Cerebellar nuclear complex (tissue), 1 donor: ENCODE data around the gene FADS2.

Source experiments
- DNase-seq, 2 experiments: peaks; one replicate each; lab custom pipeline; 2025; lab: John Stamatoyannopoulos, UW

Gene FADS2

DNA sequence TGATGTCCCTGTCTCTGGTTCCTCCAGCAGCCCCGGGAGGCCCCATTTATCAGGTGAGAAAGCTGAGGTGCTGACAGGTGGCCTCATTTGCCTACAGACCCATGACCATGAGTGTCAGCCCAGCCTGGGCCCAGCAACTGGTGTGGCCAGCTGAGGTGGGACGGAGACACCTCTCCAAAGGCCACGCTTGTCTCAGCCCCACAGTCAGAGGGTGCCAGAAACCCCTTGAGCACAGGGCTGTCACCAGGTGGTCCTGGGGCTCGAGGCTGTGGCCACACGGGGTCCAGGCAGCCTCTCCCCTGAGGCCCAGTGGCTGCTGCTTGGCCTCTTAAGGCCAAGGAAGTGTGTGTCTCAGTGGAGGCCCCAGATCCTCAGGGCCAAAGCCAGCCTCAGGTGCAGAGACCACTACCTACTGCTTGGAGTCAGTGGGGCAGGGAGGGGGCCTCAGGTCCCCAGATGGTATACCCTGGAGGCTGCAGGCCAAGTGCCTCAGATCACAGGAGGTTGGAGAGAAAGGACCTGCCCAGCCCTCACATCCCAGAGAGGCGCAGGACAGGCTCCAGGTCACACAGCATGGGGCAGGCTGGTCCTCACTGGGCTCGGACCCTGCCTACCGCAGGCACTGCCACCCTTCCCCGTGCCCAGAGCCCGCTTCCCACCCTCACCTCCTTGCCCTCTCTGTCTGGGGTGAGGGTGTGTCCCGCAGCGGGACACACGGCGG, 77.9 kb downstream of the FADS2 start:
- DNase-seq = no peak

DNA sequence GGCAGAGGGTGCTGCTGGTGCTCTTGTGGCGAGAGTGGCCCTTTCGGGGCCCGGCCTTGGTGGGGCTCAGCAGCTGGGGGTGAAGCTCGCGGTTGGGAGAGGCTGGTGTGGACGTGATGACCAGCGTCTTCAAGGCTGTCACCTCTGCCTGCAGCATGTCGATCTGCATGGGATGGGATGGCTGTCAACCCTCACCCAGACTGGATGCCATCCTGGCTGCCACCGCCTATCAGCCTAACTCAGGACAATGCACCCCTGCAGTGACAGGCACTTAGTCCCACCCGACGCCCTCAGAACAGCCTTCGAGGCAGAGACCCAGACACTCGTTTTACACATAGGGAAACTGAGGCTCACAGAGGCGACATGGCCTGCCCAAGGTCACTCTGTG, 78.4 kb downstream of the FADS2 start:
- no peak for DNase-seq

DNA sequence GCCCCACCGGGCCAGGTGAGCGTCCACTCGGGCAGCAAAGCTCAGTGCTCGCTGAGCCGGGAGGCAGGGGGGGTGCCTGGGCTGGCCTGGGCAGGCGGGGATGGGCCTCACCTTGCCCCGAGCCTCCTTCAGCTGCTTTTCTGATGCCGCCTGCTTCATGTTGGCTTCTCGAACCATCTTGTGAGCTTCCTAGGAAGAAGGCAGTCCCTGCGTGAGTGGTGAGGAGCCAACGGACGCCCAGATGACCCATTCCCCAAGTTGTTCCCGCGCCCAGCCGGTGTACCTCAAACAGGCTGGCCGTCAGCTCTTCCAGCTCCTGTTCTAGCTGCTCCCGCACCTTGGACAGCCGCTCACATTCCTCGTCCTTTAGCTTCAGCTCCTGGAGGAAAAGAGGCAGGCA, 79.2 kb downstream of the FADS2 start:
- DNase-seq = no peak

DNA sequence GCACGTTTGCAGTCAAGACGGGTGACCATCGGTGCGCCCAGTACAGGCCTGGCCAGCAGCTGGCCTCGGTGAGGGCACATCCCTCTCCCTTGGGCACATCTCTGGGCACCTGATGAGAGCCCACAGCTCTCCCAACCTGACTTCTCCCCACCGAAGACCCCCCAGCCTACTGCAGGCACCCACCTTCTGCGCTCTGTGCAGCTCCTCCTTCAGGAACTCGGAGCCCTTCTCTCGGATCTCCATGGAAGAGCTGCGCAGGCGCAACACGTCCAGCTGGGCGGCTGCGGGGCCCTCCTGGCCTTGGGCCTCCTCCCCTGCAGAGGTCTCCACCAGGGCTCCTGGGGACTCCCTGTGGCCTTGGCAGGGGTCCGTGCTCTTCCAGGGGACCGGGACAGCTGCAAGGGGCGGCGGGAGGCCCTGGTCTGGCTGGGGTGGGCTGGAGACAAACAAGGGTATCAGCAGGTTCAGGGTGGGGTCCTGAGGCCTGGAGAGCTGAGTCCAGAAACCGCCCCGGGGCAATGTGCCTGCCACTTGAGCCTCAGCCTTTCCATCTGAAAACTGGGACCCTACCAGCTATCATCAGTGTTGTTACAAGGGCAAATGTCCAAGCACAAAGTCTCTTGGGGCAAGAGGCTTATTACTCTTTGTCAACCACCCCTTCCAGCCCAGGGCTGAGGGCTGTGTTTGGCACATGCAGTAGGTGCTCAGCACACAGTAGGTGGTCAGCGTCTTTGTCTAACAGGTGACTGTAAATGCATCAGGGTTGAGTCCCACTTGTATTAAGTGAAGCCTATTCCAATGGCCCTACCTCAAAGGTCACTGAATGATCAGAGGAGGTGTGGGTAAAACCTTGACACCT, 80.0 kb downstream of the FADS2 start:
- no peak for DNase-seq

DNA sequence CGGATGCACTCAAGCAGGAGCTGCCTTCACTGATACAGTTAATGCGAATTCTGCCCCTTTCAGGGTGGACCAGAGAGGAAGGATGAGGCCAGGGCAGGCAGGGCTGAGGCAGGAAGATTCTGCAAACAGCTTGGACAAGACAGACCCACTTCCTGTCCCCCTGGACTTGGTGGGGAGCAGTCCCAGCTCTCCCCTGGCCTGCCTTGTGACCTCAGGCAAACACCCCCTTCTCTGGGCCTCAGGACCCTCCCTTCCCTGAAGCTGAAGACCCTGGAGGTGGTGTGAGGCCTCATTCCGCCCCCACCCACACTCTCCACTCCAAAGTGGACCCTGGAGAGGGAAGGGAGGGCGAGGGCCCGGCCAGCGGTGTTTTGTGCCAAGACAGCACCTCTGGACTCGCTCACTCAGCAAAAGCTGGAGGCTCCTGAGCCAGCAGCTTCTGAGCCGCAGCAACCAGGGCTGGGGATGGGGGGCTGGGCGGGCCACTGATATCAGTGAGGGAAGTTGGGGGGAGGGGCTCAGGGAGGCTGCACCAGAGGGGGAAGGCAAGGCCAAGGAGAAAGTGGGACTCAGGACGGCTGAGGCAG, 80.7 kb downstream of the FADS2 start:
- DNase-seq = no peak

DNA sequence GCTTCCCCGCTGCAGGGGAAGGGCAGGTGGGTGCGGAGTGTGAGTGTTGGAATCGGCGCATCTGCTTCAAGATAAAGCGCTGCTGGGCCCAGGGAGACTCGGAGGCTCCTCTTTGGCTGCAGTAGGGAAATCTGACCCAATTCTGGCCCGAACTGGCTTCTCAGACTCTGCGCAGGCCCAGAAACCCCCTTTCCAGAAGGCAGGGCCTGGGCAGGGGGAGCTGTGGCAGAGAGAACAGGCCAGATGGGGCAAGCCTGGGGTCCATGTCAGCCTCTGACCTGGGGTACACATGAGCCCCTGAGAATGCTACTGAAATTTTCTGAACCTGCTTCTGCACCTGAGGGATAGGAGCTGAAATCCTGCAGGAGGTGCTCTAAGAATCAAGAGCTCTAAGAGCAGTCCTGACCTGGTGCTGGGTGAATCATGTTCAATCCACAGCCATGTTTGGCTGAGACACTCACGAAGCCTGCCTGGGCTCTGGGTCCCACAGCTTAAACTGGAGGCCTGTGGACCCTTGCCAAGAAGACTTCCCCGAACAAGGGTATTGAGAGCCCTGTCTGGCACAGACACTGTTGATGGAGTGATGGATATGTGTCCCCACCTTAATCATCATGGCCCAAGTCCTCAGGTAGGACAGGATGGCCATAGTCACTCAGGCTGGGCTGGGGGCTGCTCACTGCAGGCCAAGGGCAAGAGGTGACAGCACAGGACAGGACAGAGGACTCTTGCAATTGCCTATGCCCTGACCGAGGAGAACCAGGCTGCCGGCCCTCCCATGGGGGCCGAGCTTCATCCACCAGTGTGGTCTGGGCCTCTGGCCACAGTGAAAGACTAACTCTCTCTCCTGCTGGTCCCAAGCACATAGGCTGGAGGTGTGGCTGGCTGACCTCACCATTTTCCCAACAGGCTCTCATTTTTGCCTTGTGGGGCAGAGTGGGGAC, 82.4 kb downstream of the FADS2 start:
- no peak for DNase-seq

DNA sequence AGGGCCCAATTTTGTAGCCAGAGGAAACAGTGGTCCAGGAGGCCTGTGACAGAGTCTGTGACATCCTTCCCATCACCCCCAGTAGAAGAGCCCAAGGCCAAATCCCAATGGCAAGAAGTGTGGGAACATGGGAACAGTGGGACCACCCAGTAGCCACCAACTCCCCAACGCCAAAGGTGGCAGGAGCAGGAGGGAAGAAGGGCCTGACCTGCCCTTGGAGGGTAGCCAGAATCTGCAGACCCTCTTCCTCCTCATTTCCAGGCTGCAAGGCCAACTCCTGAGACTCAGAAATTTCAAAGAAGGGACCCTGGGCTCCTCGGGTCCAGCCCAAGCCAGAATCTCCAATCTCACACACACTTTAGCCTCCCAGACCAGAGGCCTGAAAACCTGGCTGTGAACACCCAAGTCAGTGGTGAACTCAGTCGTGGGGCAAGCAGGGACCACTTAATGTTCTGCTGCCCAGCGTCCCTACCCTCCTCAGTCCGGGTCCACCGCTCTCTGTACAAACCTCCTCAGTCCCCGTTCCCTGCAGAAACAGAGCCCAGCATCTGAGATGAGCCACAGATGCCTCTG, 83.1 kb downstream of the FADS2 start:
- DNase-seq = no peak

DNA sequence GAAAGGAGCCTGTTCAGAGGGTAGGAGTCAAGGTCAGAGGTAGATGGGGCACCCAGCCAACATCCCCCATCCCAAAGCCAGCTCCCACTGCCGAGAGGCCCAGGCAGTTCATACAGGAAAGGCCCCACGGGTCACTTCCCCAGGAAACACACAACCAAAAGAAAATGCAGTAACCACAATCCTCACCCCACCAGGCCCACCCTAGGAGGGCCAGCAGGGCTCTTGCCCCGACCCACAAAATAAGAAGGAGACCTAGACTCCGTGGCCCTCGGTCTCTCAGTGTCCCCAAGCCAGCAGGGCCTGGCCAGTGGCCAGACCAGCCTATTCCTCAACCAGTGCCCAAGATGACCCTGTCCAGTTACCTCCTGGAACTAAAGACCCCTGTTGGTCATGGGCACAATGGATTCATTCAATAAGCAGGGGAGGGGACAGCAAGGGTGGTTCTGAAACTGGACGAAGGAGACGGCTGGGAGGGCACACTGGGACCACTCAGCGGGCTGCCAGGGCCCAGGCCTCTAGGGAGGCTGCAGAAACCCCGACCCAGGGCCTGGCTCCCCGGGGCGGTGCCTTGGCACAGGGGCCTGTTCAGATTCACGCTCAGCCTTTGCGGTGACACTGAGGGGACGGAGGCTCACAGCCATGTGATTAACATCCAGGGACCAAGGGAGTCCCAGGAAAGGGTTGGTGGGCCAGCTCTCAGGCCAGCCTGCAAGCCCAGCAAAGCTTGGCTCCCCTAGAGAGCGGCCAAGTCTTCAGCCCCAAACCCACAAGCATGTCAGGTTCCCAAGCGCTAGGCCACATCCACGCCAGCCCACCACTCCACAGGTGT, 83.8 kb downstream of the FADS2 start:
- no peak for DNase-seq

DNA sequence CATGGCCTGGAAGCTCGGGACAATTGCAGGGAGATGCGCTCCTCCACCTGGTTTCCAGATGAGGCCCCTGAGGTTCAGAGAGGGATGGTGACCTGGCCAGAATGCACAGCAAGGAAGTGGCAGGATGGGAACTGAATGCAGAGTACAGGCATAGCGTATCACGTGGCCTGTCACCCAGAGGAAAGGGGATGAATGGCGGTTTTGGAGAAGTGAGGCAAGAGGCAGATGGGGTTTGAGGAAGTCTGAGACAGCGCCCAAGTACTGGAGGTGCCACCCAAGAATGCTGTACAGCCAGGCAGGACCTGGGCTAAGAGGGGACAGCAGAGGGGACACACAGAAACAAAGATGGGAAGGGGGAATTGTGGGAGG, 84.4 kb downstream of the FADS2 start:
- no peak for DNase-seq

DNA sequence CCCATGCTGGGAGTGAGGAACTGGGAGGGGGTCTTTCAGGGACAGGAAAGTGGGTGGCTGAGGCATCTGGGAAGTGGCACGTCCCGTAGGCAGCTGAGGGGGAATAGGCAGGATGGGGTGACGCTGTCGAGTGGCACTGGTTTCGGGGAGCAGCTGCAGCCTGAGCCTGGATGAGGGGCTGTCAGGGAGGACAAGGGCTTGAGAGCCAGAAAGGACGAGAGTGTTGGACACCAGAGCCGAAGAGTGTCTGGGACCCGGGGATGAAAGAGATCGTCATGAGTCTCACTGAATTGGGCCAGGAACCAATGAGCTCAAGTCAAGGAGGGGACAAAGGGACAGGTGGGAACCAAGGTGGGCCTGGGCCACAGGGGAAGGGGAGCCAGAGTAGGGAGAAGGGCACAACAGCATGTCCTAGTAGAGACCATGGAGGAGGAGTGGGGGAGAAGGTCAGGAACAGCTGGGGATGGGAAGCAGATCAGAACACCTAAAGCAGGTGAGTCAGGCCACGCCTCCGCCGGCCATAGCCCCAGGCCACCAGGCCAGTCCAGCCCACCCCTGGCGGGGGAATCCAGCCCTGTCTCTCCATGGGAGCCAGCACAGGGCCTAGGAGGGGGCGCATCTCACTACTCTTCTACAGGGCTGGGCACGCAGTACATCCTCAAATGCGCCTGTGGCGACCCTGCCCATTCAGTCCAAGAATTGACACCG, 85.0 kb downstream of the FADS2 start:
- DNase-seq = no peak

DNA sequence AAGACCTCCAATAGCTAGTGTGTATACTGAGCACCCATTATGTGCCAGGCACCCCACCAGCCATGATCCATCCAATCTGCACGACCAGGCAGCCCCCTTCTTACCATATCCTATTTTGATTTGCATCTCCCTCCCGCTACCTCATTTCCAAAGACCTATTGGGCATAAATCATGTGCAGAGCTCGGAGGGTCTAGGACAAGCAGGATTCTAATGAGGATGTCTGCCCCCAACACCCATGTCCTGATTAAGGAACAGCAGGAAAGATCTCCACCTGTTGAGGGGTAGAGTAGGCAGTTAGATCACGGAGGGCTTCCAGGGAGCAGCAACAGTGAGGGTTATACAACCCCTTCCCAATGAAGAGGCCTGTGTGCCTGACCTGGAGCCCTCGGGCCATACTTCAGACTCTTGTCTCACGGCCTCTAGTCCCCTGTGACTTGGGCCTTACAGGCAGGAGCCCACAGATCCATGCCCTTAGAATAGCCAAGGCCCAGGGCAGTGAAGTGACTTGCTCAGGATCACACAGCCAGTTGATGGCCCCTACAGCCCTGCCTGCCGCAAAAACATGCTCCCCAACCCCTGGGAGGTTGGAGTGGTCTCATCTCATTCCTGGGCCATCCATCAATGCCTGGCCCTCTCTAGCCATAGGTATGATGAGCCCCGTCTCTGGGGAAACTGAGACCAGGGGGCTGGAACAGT, 85.7 kb downstream of the FADS2 start:
- no peak for DNase-seq

DNA sequence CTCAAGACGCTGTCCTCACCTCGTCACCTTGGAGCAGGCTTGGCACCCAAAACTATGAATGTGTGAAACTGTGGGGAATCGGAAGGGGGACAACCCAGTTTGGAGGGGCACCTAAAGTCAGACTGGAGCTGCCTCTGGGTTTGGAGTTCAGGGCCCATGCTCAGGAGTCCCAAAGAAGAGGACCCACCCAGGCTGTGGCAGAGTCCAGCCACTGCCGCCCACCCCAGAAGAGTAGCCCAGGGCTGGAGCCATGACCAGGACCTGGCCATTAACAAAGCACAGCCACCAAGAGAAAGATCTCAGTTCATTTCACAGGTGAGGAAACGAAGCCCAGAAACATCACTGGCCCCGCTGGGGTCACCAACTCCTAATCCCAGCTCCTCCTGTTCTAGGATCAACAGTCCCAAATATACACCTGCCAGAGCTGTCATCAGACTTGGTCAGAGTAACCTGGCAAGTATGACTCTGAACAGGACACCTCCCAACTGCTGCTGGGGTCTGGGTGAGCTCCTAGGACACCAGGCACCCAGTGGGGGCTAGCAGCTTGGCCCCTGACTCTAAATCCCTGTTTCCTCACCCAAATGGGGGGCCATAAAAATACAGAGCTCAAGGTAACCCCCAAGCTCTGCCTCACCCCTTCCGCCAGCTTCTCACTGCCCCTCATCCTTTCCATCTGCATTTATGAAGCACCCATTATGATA, 86.5 kb downstream of the FADS2 start:
- DNase-seq = no peak

DNA sequence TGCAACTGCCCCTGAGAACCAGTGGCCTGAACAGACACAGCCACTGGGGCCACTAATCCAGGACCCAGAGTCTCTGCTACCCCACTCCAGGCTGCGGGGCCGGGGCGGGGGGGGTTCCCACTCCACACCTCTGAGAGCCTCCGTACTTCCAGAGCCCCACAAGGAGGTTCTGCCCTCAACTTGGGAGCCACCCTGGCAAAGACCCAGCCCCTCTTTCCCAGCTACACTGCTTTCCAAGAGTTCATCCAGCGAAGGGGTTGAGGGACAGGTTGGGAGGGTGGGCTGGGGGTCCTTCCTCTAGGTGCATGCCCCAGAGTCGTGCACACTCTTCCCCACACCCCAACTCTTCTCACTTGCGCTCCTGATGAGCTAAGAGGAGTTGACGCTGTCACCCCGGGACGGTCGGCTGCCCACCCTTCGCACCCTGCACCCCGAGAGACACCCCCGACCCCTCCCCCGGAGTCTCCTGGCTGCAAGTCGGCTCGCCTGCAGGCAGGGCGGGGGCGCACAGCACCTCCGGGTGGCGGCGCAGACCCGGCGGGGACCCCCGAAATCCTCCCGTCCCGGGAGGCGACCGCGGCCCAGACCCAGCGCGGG, 88.7 kb downstream of the FADS2 start:
- DNase-seq = no peak
